ENCODE results near the gene BCR. TPM values are rescaled to one million over a fixed set of nuclear protein-coding genes. Genes with fewer than 3 reads are reported as not detected.

Gene BCR
- polyA plus RNA-seq, 1 donor (not counting 4 experiments of a cell fraction or from before 2014, with no cell fraction given), result 25.8 TPM

DNA sequence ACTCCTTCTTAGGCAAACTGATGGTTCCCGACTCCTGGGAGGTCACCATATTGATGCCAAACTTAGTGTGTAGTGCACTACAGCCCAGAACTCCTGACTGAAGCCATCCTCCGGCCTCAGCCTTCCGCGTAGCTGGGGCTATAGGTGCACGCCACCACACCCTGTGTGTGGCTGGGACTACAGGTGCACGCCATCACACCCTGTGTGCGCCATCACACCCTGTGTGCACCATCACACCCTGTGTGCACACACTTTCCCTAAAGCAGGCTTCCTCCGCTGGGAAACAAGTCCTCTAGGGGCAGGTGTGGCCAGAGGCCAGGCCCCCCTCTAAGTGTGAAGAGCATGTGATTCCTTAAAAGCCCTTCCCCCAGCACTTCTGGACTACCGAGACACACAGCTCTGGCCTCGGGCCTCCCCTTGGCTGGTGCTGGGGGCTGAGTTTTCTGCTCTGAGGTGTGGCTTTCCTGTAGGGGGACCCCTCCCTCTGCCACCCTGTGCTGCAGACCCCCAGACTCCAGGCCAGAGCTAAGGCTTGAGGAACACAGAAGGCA, 81.7 kb downstream of the BCR start:
- Histone ChIP-seq H3K9ac (ENCODE audit: control insufficient read depth, extremely low read depth, insufficient read depth, low read length) (no peak overlapping the region), H3K4me2 (ENCODE audit: control insufficient read depth, extremely low read depth, insufficient read depth, low read depth, low read length) (no peak overlapping the region), H3K27me3 (ENCODE audit: control insufficient read depth, extremely low read depth, insufficient read depth, low read length) (no peaks in the 10 kb centered on the region), H3K9me1 (ENCODE audit: control insufficient read depth, extremely low read depth, insufficient read depth, low read length) (no peaks in the 10 kb centered on the region), H2AFZ (ENCODE audit: control insufficient read depth, low read length) (no peak overlapping the region), H3K4me1 (ENCODE audit: control insufficient read depth, extremely low read depth, insufficient read depth, low read length) (peaks cover 7% of the 10 kb centered on the region), H3K9me3 (ENCODE audit: control insufficient read depth, low read depth, low read length) (no peaks in the 10 kb centered on the region), H3K79me2 (ENCODE audit: control insufficient read depth, insufficient read depth, low read length) (peaks cover 17% of the 10 kb centered on the region), H3K36me3 (ENCODE audit: control insufficient read depth in 2 of 2, extremely low read depth in 1 of 2, insufficient read depth in 2 of 2, low read length in 2 of 2) (peaks cover 26 to 38% of the 10 kb centered on the region in 2 experiments), H3K27ac (ENCODE audit: control insufficient read depth, insufficient read depth, low read length) (no peak overlapping the region), H3K4me3 (ENCODE audit: control insufficient read depth in 2 of 3, extremely low read depth in 1 of 3, insufficient read depth in 2 of 3, low read depth in 1 of 3, low read length in 3 of 3) (no peak overlapping the region), H4K20me1 (ENCODE audit: control insufficient read depth, extremely low read depth, insufficient read depth, low read length) (peaks cover under 1% of the 10 kb centered on the region)
- dilution Hi-C loops (cut with MboI; ENCODE audit: extremely low pct_ligation_motif_present, low sequenced_read_pairs), result no loop called here
- FAIRE-seq, result no peak
- DNase-seq (ENCODE audit: low read depth, low spot score), result no peak
- TF ChIP-seq, protein P1, sequence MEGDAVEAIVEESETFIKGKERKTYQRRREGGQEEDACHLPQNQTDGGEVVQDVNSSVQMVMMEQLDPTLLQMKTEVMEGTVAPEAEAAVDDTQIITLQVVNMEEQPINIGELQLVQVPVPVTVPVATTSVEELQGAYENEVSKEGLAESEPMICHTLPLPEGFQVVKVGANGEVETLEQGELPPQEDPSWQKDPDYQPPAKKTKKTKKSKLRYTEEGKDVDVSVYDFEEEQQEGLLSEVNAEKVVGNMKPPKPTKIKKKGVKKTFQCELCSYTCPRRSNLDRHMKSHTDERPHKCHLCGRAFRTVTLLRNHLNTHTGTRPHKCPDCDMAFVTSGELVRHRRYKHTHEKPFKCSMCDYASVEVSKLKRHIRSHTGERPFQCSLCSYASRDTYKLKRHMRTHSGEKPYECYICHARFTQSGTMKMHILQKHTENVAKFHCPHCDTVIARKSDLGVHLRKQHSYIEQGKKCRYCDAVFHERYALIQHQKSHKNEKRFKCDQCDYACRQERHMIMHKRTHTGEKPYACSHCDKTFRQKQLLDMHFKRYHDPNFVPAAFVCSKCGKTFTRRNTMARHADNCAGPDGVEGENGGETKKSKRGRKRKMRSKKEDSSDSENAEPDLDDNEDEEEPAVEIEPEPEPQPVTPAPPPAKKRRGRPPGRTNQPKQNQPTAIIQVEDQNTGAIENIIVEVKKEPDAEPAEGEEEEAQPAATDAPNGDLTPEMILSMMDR (optimal IDR thresholded peaks at IDR 0.05 in 1 of 3, IDR thresholded peaks at IDR 0.05 in 1 of 3, conservative IDR thresholded peaks at IDR 0.05 in 1 of 3; ENCODE audit: extremely low read depth in 1 of 3, insufficient read depth in 2 of 3, low read length in 3 of 3), result no peak
- TF ChIP-seq EZH2 (IDR thresholded peaks at IDR 0.05; ENCODE audit: low read length), result no peak

DNA sequence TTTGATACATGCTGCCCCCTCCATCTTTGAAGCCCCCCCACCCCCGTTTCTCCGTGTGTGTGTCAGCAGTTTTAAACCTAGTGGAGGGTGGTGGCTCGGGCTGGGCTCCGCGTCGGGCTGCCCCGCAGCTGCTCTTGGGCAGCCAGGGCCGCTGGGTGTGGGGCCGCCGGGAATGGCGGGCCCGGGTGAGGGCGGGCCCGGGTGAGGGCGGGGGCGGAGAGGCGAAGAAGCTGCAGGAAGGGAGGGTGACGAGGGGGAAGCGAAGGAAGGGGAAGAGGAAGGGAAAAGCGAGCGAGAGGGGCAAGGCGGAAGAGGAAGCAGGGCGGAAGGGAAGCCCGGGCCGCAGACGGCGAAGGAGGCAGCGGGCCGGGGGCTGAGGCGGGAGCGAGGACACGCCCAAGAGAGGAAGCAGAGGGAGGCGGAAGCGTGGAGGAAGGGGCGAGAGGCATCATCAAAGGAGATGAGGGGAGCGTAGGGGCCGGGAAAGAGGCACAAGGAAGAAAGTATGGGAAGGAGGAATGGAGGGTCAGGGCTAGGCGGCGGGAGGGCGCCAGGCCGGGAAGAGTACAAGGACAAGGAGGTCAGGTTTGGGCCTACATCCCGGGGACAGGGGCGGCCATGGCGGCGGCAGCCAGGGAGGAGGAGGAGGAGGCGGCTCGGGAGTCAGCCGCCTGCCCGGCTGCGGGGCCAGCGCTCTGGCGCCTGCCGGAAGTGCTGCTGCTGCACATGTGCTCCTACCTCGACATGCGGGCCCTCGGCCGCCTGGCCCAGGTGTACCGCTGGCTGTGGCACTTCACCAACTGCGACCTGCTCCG, 82.4 kb downstream of the BCR start:
- H3K36me3 ChIP-seq (ENCODE audit: control insufficient read depth in 2 of 2, extremely low read depth in 1 of 2, insufficient read depth in 2 of 2, low read length in 2 of 2), result peaks cover 26 to 45% of the 10 kb centered on the region in 2 experiments
- dilution Hi-C loops (cut with MboI; ENCODE audit: extremely low pct_ligation_motif_present, low sequenced_read_pairs), result no loop called here
- no peak for FAIRE-seq

More for the DNA sequence above, 82.4 kb downstream of the BCR start:
- Histone ChIP-seq H3K4me3 (ENCODE audit: control insufficient read depth in 2 of 3, extremely low read depth in 1 of 3, insufficient read depth in 2 of 3, low read depth in 1 of 3, low read length in 3 of 3) (no peak overlapping the region), H3K9me3 (ENCODE audit: control insufficient read depth, low read depth, low read length) (no peaks in the 10 kb centered on the region), H3K9ac (ENCODE audit: control insufficient read depth, extremely low read depth, insufficient read depth, low read length) (no peak overlapping the region), H3K79me2 (ENCODE audit: control insufficient read depth, insufficient read depth, low read length) (peaks cover 12% of the 10 kb centered on the region), H4K20me1 (ENCODE audit: control insufficient read depth, extremely low read depth, insufficient read depth, low read length) (no peaks in the 10 kb centered on the region), H3K27ac (ENCODE audit: control insufficient read depth, insufficient read depth, low read length) (no peak overlapping the region), H2AFZ (ENCODE audit: control insufficient read depth, low read length) (no peak overlapping the region), H3K4me2 (ENCODE audit: control insufficient read depth, extremely low read depth, insufficient read depth, low read depth, low read length) (no peak overlapping the region), H3K27me3 (ENCODE audit: control insufficient read depth, extremely low read depth, insufficient read depth, low read length) (no peaks in the 10 kb centered on the region), H3K9me1 (ENCODE audit: control insufficient read depth, extremely low read depth, insufficient read depth, low read length) (no peaks in the 10 kb centered on the region), H3K4me1 (ENCODE audit: control insufficient read depth, extremely low read depth, insufficient read depth, low read length) (no peaks in the 10 kb centered on the region)
- DNase-seq (ENCODE audit: low read depth, low spot score), result no peak
- TF ChIP-seq EZH2 (IDR thresholded peaks at IDR 0.05; ENCODE audit: low read length), result no peak
- TF ChIP-seq, protein P1 (optimal IDR thresholded peaks at IDR 0.05 in 1 of 3, IDR thresholded peaks at IDR 0.05 in 1 of 3, conservative IDR thresholded peaks at IDR 0.05 in 1 of 3; ENCODE audit: extremely low read depth in 1 of 3, insufficient read depth in 2 of 3, low read length in 3 of 3), result no peak
